Nucleus accumbens (tissue), 56 donors: ENCODE results near the gene UNC5C.

ENCODE experiments used
- DNase-seq, 56 donors: peaks; one replicate each; lab custom pipeline; 2025; lab: John Stamatoyannopoulos, UW

The UNC5C gene

DNA sequence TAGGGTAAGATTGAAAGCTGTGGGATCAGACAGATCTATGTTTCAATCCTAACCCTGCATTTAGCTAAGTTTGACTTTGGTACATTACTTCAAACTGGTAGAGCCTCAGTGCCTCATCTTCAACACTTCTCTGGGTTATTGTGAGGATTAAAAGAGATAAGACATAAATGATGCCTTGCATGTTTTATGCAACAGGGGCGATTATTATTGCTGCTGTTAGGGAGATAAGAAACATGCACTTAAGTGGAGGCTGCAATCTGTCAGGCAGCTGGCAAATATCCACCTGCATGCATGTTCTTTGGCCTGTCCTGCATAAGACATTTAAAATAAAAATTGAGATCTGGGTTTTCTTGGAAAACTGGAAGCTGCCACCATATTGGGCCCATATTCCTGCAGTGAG lies 24.6 kb downstream of the UNC5C start:
- DNase-seq = no peak

DNA sequence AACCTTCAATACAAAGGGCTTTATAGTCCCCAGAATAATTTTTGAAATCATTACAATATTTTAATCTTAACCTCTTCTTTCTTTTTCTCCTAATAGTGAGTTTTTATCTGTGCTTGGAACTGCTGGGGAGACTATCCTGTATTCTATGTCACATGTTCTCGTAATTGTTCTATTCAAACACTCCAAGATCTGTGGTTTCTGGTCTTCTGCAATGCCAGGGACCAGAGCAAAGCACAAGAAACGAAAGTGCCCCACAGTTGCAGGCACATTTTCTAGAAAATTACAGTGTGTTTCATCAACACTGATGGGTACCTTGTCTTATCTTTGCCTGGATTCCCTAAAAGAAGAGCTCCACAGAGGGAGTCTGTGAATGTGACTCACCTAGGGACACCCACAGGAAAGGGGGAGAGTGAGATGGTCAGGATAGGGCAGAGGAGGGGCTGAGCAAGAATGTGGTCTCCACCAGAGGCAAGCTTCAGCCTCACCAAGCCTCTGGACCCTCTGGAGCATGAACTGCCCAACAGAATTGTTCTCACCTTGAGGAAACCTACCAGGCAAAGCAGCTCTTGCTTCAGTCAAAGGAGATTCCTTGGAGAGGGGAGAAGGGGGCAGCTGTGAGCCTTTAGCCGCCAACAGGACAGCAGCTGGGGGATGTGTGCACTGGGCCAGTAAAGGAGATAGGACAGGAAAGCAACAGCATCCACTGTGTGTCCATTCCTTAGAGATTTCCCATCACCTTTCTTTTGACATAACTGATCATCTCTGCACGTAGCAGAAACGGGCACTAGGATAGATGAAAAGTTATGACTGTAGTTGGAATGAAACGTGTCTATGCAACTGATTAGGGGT lies 25.9 kb downstream of the UNC5C start:
- no peak for DNase-seq

DNA sequence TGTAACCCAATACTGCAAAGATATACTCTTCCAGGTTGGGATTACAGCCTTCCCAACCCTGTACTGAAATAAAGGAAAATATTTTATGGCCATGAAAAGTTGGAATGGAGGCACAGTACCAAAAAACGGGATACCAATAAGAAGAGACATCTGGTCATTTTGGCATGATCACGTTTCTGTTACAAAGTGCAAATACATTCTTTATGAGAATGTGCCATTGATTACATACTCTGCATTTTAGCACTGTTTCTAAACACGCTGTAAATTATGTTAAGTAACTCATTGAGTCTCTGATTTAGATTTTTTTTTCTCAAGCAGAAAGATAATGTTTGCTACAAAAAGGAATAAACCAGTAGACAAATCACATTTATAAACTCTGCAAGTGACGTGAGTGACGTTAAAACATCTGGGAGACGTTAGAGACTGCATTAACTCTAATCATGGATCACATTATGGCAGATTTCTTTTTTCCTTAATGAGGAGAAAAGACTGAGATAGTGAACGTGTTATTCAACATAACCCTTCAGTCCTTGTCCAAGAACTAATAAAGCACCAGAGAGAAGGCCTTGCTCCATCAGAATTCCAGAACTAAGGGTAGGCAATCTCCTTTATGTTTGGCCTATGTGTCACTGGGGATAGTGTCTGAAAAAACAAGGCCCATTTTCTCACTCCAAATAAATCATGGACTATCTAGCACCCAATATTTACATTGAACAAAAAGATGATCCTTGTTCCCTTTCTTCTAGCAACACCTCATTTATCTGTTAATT lies 31.0 kb downstream of the UNC5C start:
- DNase-seq = no peak

DNA sequence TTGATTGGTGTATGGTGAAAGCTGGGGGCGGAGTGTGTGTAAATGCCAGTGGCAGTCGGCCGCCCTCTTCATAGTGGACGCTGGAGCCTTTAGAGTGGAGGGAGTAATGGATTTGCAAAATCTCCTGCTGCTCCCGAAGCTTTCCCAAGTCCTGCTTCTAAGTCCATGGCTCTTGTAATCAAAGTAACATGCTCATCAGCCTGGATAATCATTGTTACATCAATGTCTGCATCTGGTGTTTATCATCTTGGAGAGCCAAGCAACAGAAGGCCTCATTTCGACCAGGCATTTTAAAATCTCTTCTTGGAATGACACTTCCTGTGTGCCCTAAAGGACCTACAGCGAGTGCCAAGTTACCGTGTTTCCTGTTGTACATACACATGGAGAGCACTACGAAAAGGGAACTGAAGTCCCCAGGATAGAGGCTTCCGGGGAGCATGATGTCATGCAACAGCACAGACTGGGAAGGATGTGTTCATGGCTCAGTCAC lies 32.2 kb downstream of the UNC5C start:
- no peak for DNase-seq

DNA sequence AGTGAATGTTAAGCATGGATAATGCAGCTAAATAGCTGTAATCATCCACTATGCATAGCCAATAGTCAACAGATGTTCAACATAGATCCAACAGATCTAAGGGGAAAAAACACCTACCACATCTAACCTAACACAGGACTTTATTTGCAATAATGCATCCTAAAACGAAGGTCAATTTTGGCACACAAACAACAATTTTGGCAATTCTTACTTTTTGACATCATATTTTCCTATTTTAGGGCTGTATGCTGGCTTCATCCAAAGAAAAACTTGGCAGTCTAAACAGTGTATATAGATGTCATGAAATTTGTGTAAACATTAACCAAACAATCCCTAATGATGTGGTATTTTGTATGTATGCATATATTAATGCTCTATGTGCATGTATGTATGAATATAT lies 33.2 kb downstream of the UNC5C start:
- DNase-seq = no peak

DNA sequence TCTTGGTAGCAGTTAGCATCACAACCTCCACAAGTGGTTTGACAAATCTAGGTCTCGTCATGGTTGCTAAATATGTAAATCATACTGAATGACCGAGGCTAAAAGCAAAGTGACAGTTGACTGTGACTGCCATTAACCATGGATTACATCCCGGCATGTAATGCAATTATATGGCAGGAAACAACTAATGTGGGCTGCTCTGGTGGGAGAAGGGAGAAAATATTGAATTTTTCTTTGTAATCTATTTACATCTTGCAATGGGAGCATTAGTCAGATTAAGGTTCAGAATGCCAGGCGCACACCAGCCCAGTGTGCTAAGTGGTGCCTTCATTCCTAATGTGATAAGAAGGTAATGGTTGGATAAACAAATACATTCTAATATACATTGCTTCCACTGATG lies 35.8 kb downstream of the UNC5C start:
- no peak for DNase-seq

DNA sequence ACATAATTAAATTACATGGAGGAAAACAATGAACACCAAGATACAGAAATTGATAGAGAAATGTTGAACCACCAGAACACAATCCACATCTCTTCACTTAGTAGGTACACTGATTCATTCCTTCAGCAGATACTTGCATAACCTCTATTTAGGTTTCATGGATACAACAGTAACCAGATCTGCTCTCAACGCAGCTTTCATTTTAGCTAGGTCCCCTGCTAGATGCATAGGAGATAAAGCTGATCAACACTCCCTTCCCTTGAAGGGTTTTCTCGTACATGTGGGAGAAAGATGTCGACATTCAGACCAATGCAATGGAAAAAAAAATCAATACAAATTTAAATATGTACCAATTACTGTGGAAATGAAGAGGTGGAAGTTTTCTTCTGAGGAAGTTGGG lies 37.3 kb downstream of the UNC5C start:
- DNase-seq = no peak

DNA sequence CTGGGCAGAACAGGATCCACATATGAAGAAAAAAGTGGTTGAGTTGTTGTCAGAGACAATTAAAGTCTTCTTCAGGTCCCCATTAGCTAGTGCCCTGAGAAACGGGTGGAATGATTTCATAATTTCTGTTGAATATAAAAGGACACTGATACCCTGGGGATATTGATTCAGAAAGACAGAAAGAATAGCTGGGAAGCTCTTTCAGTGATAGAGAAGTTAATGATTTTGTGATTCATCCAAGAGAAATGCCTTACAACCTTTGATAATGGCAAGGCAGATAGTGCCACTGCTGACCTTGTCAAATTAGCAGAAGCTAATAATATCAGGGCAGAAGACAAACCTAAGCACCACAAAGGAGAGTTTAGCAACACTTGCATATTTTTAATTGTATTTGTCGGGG lies 37.9 kb downstream of the UNC5C start:
- no peak for DNase-seq

DNA sequence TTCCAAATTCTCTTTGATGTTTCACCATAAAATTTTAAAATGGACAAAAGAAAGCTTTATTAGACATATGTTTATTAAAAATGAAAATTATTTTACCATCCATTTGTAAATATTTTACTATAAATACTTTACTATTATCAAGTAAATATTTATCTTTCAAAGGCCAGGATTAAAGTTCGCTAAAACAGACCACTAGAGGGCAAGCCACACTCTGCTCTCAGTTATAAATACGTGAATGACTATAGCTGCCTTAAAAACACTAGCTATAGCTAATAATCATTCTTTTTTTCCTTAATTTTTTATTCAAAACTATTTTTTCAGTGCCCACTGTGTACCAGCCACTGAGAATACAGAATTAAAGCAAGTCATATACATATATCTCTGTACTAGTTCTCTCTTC lies 38.6 kb downstream of the UNC5C start:
- DNase-seq = peak in 1 of 56 donors; percentile 41

DNA sequence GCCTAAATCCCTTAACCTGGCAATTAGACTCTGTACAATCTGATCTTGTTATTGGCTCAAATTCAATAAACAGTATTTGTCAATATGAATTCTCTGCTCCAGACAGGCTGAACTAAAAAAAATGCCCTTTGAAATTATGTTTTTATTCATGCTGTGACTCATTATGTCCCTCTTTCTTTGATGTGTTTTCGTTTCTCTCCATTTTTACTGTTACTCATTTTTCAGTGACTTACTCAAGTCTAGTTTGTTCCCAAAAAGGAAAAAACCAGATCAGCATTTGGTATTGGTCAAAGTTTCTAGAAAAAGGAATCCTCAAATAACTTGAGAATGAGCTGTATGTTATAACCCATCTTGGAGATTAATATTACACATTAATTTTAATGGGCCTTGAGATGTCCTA lies 40.4 kb downstream of the UNC5C start:
- DNase-seq = no peak

DNA sequence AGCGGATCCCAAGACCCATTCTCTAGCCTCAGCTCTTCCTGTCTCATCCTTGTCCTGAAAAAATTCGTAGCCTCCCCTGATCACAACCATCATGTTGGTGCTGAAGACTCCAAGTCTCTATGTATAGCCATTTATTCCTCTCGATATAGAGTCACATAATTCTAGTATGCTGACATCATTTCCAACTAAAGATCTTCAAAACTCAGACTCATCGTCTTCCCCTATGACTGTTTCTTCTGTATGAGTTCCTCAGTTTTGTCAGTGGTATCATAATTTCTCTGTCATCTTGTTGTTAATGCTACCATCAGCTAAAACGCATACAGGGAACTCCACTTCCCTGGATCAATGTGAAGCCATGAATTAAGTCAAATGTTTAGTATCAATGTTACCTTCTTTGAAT lies 41.2 kb downstream of the UNC5C start:
- DNase-seq = no peak

DNA sequence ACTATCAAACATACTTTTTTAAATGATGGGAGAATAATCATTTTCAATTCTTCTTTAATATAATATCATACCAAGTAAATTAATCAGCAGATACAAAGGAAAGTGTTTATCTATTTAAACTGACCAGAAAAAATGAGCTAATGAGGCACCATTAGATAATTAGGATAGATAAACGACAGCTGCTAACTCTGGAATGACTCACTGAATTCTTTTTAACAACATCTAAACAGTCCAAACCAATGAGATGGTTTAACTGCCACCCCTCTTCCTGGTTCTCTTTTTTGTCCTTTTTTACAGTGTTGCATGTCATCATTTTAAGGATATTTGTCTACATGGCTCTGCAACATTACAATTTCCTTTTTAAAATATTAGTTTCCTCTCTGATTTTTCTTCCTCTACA lies 41.6 kb downstream of the UNC5C start:
- DNase-seq = no peak

DNA sequence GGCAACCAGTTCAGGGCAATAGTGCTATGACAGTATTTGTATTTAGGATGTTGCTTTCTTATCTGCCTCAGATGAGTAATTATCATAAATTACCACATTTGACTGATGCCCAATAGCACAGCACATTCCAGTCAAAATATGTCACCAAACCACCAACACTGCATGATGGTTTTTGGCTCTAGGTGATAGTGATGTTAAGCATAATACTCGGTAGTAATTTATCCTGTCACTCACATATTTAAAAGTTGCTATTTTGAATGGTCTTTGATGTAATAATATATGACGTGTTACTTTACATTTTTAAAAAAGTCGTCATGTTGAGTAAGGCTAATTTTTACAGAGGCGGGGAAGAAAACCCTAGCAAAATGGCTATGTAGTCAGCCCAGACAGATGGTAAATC lies 42.5 kb downstream of the UNC5C start:
- no peak for DNase-seq

DNA sequence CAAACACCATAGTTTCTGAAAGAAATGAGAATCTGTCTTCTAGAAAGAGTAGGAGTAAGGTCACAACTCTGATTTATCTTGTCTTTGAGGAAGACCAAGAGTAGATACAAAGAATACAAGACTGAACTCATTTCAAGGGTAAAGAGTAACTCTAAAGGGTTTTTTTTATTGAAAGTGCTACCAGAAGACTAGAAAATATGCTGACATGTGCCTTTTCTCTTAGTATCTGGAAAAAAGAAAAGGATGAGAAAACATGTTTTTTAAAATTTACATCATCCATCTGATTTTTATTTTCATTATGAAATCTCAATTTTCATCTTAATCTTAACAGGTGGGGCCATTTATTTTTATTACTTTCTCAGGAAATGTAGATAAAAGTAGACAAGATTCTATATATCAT lies 43.0 kb downstream of the UNC5C start:
- no peak for DNase-seq

DNA sequence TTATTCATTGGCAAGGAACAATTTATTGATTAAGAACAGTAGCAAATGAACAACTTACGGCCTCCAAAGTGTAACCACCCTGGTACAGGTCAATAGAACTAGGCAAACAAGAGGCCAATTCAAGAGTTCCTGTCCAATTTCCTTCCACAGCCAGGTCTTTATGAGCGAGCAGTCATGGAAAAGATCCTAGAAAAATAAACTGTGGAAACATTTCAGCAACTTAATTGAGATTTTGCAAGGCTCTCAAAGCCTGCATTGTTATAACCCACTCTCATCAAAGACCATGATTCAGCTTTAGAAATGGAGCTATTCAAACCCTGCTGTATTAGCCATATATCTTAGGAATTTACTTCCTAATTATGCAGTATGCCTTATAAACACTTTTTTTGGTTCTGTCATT lies 43.6 kb downstream of the UNC5C start:
- peak in 4 of 56 donors; percentile 2 to 20 (median 5) for DNase-seq

DNA sequence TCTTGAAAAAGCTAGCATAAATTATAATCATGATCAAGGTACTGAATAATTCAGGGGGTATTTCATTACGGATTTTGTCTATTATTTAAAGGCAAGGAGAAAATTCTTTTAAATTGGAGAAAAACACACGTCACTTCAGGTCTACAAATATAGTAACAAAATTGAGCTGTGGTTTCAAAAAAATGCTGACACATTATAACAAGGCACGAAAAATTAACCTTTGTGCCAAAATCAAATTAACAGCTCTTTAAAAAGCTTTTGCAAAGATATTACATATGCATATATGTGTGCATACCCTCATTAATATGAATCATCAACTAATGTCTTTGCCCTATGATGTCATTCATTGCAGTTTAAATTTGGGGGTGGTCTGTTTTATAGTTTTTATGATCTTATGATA lies 44.3 kb downstream of the UNC5C start:
- no peak for DNase-seq

DNA sequence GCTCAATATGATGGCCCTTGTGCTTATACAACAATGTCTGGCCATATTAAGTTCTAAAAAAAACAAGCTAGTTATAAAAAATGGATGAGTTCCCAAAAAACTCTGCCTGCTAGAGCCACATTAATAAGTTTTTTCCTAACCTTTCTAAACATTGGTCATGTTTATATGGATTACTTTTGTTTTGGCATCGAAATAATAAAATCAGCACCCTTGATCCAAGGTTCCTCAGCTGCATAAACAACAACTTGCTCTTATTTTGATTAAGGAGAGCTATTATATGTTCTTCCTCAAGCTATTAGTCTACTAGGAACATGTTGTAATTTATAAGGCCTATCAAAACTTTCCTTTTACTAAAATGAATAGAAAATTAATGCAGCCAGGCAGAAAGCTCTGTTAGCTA lies 48.4 kb downstream of the UNC5C start:
- no peak for DNase-seq

DNA sequence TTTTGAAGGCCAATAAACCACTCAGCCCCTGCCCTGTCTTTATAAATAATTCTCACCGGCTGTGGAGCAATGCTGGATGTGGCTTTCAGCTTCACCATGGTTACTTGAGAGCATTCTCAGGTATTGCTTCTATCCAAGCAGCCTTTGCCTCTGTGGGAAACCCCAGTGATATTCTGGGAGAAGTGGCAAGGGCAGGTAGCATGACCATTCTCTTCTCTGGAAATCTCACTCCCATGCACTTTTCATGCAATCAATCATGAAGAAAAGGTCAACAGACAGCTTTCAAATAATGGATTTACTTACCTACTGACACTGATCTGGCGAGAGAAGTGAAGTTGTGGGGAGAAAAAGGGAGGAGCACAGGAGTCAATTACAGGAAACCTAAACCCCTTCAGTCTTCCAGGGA lies 49.5 kb downstream of the UNC5C start:
- no peak for DNase-seq

DNA sequence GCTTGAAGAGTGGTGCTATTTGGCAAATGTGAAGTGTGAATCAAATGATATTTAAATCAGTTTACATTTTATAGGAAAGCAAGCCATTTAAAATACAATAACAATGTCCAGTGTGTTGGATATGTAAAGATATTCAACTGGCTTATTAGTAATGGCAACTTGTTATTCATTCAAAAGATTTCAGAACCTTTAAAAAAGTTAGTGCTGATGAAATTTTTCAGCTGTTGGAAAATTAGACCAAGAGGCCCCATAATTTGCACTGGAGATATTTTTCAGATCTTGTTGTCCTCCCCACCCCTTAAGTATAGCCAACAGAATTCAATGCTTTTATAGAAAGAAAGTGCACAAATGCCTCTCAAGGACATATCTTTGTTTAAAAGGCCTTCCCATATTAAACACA lies 54.6 kb downstream of the UNC5C start:
- DNase-seq = no peak

DNA sequence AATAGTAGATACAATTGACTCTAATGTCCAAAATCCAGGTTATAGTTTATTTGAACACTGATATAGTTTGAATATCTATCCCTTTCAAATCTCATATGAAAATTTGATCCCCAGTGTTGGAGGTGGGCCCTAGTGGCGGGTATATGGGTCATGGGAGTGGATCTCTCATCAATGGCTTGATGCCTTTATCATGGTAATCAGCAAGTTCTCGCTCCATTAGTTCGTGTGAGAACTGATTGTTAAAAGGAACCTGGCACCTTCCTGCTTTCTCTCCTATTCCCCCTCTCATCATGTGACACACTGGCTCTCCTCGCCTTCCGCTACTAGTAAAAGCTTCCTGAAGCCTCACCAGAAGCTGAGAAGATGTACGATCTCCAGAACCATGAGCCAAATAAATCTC lies 70.1 kb downstream of the UNC5C start:
- no peak for DNase-seq

DNA sequence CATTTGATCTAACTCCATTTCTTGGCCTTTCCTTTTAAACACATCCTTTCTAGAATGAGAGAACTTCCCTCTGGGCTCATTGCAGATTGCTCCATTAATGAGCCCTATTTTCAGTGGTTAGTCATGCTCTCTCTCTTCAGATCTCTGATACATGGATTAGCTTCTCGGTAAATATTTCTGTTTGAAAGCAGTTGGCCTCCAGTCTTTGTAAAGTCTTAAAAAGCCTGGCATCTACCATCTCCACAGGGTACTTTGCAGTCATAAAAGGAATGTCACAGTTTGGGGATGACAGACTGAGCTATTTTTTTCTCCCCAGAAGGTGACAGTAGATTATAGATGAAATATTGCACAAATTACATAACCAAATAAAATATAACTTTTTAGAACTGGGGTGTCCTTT lies 72.7 kb downstream of the UNC5C start:
- DNase-seq = no peak

DNA sequence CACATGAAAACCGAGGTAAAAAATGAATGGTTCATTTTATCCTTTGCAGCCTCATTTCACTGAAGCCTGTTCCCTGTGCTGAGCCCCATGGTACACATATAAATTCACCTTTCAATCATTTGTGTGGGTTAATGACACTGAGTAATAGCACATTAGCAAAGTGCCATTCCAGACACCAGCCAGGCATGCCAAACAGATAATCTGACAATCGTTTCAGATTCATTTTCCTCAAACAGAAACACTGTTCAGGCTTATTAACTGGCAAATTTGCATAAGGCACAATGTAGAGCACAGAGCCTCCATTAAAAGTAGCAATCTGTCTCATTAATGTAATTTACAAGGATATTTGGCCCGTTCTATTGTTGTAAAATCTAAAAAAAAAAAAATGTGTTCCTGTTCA lies 76.2 kb downstream of the UNC5C start:
- DNase-seq = peak in 3 of 56 donors; percentile 1 to 6 (median 4)
